ENCODE data around the gene LYRM1.
A peak's percentile ranks its signal among the peaks of the same experiment; 100 is the strongest.
"Not testable (repeated sequence)": the region's sequence is repeated elsewhere in the genome, so short reads cannot be mapped to it uniquely, and the experiment has no call there.

Gene LYRM1

GRCh38 chr16:20903899-20904506, 3.4 kb downstream of the LYRM1 start:
- no peak for FAIRE-seq

- no peak for FAIRE-seq
These were observed 4.0 kb downstream of the LYRM1 start for GRCh38 chr16:20904507-20905081.

- FAIRE-seq = no peak
These were observed 5.0 kb downstream of the LYRM1 start for GRCh38 chr16:20905576-20905975.

- FAIRE-seq = no peak
These were observed 6.0 kb downstream of the LYRM1 start for GRCh38 chr16:20906341-20907255.

- FAIRE-seq = no peak
These were observed 10.3 kb downstream of the LYRM1 start for GRCh38 chr16:20910781-20911321.

GRCh38 chr16:20911361-20911760, 10.8 kb downstream of the LYRM1 start:
- no peak for FAIRE-seq

GRCh38 chr16:20916289-20916688, 15.7 kb downstream of the LYRM1 start:
- no peak for FAIRE-seq

GRCh38 chr16:20916942-20917341, 16.4 kb downstream of the LYRM1 start:
- no peak for FAIRE-seq

- no peak for FAIRE-seq
These were observed 18.1 kb downstream of the LYRM1 start for GRCh38 chr16:20918486-20919239.

GRCh38 chr16:20920091-20920490, 19.5 kb downstream of the LYRM1 start:
- FAIRE-seq = no peak

GRCh38 chr16:20920799-20921198, 20.2 kb downstream of the LYRM1 start:
- FAIRE-seq = peak; percentile 34

- FAIRE-seq = no peak
These were observed 23.3 kb downstream of the LYRM1 start for GRCh38 chr16:20923876-20924275.

- FAIRE-seq = no peak
These were observed 25.2 kb downstream of the LYRM1 start for GRCh38 chr16:20925751-20926150.

GRCh38 chr16:20928774-20929411, 28.3 kb downstream of the LYRM1 start:
- FAIRE-seq = no peak

- not testable (repeated sequence) for FAIRE-seq
These were observed 29.2 kb downstream of the LYRM1 start for GRCh38 chr16:20929676-20930364.

GRCh38 chr16:20930365-20930690, 29.8 kb downstream of the LYRM1 start:
- no peak for FAIRE-seq

GRCh38 chr16:20931066-20931600, 30.6 kb downstream of the LYRM1 start:
- no peak for FAIRE-seq

GRCh38 chr16:20933589-20933988, 33.0 kb downstream of the LYRM1 start:
- no peak for FAIRE-seq

- no peak for FAIRE-seq
These were observed 37.2 kb downstream of the LYRM1 start for GRCh38 chr16:20937736-20938135.

- no peak for FAIRE-seq
These were observed 37.9 kb downstream of the LYRM1 start for GRCh38 chr16:20938426-20938825.

- FAIRE-seq = no peak
These were observed 39.0 kb downstream of the LYRM1 start for GRCh38 chr16:20939611-20940010.
